H54 (cell line): Measurements from ENCODE around the gene LENG9.
A peak's percentile ranks its signal among the peaks of the same experiment; 100 is the strongest.
"Not testable (repeated sequence)": the region's sequence is repeated elsewhere in the genome, so short reads cannot be mapped to it uniquely, and the experiment has no call there.

Experiments used
- DNase-seq: peaks from one replicate; pipeline ENCODE4 v3.0.0; 2011; ENCODE audit warnings: low spot score, mixed read lengths; ENCODE audit not compliant: insufficient read length
- FAIRE-seq: peaks from 3 replicates; lab custom pipeline; 2011; peaks lifted over from hg19 to GRCh38; lab: Jason Lieb, UNC
- POLR2A ChIP-seq: IDR thresholded peaks from 2 replicates; pipeline ENCODE4 v1.6.1; 2011; ENCODE audit warnings: low read depth, mild to moderate bottlenecking, low read length

Gene LENG9

GRCh38 chr19:54463531-54464043 lies at the start of gene LENG9:
LENG9 (minus strand) TSS chr19:54463778; CDS start chr19:54463526, 252 bp downstream.
- DNase-seq (peak; percentile 93), FAIRE-seq (no peak)
- no peak; the same call in 1 of the 2 replicates for TF ChIP-seq POLR2A

GRCh38 chr19:54509200-54509940 lies 45.8 kb upstream of the LENG9 start:
- DNase-seq, FAIRE-seq: not testable (repeated sequence)

- DNase-seq, FAIRE-seq: not testable (repeated sequence)
Measured at GRCh38 chr19:54508487-54508886, 44.9 kb upstream of the LENG9 start.

GRCh38 chr19:54507824-54508223 lies 44.2 kb upstream of the LENG9 start:
- FAIRE-seq (no peak), DNase-seq (no peak)
- TF ChIP-seq POLR2A = no peak

GRCh38 chr19:54507038-54507717 lies 43.6 kb upstream of the LENG9 start:
- not testable (repeated sequence) for DNase-seq, FAIRE-seq

GRCh38 chr19:54506079-54506478 lies 42.5 kb upstream of the LENG9 start:
- no peak for DNase-seq
- no peak for FAIRE-seq
- no peak for TF ChIP-seq POLR2A

- not testable (repeated sequence) for DNase-seq, FAIRE-seq
Measured at GRCh38 chr19:54505542-54505941, 42.0 kb upstream of the LENG9 start.

- FAIRE-seq (no peak), DNase-seq (no peak)
- TF ChIP-seq POLR2A = no peak
Measured at GRCh38 chr19:54502518-54503048, 39.0 kb upstream of the LENG9 start, which contains the start of gene LAIR2. LAIR2 (plus strand) TSS chr19:54502831; CDS start chr19:54502919, 88 bp downstream.

GRCh38 chr19:54498451-54498772 lies 34.8 kb upstream of the LENG9 start:
- not testable (repeated sequence) for DNase-seq, FAIRE-seq

GRCh38 chr19:54497747-54498450 lies 34.3 kb upstream of the LENG9 start:
- not testable (repeated sequence) for FAIRE-seq, DNase-seq

- not testable (repeated sequence) for FAIRE-seq, DNase-seq
Measured at GRCh38 chr19:54495284-54495683, 31.7 kb upstream of the LENG9 start.

- DNase-seq (no peak), FAIRE-seq (no peak)
- TF ChIP-seq POLR2A = no peak
Measured at GRCh38 chr19:54493967-54494585, 30.5 kb upstream of the LENG9 start.

GRCh38 chr19:54493056-54493455 lies 29.5 kb upstream of the LENG9 start:
- FAIRE-seq, DNase-seq: not testable (repeated sequence)

GRCh38 chr19:54492568-54492967 lies 29.0 kb upstream of the LENG9 start:
- TF ChIP-seq POLR2A = no peak
- no peak for DNase-seq
- FAIRE-seq = no peak
